Measurements from ENCODE around the gene LRGUK.

LRGUK gene

GRCh38 chr7:134126596-134126965 lies 559 bp upstream of the LRGUK start:
- DNase-seq, result no peak

- DNase-seq, result no peak
These were observed 1.7 kb downstream of the LRGUK start for GRCh38 chr7:134128829-134129228.

- no peak for DNase-seq
These were observed 2.9 kb downstream of the LRGUK start for GRCh38 chr7:134129856-134130523.

- no peak for DNase-seq
These were observed 6.9 kb downstream of the LRGUK start for GRCh38 chr7:134134004-134134403.

GRCh38 chr7:134140889-134141867 lies 14.0 kb downstream of the LRGUK start:
- peak in 3 of 4 experiments; percentile 10 to 13 (median 10) for DNase-seq

GRCh38 chr7:134141868-134142264 lies 14.7 kb downstream of the LRGUK start:
- DNase-seq, result no peak

- no peak for DNase-seq
These were observed 26.5 kb downstream of the LRGUK start for GRCh38 chr7:134153493-134154136.

- no peak for DNase-seq
These were observed 27.5 kb downstream of the LRGUK start for GRCh38 chr7:134154581-134155130.

- no peak for DNase-seq
These were observed 28.1 kb downstream of the LRGUK start for GRCh38 chr7:134155206-134155605.

GRCh38 chr7:134155871-134156270 lies 28.7 kb downstream of the LRGUK start:
- DNase-seq, result no peak

GRCh38 chr7:134165252-134165651 lies 38.1 kb downstream of the LRGUK start:
- DNase-seq, result no peak

- DNase-seq, result no peak
These were observed 40.1 kb downstream of the LRGUK start for GRCh38 chr7:134167250-134167649.

- no peak for DNase-seq
These were observed 40.7 kb downstream of the LRGUK start for GRCh38 chr7:134167841-134168240.

GRCh38 chr7:134174795-134175261 lies 47.7 kb downstream of the LRGUK start:
- DNase-seq, result no peak

- no peak for DNase-seq
These were observed 48.3 kb downstream of the LRGUK start for GRCh38 chr7:134175334-134176036.

GRCh38 chr7:134176037-134176350 lies 48.9 kb downstream of the LRGUK start:
- DNase-seq, result no peak

- DNase-seq, result no peak
These were observed 52.2 kb downstream of the LRGUK start for GRCh38 chr7:134179036-134180011.

GRCh38 chr7:134180376-134180775 lies 53.2 kb downstream of the LRGUK start:
- DNase-seq, result no peak

- no peak for DNase-seq
These were observed 54.9 kb downstream of the LRGUK start for GRCh38 chr7:134182078-134182477.

- no peak for DNase-seq
These were observed 57.6 kb downstream of the LRGUK start for GRCh38 chr7:134184767-134185166.

- DNase-seq, result no peak
These were observed 58.9 kb downstream of the LRGUK start for GRCh38 chr7:134186027-134186426.

Measured in activated naive CD4-positive, alpha-beta T cell (primary cell).